ENCODE data around the gene NUDT16L1. TPM values are rescaled to one million over a fixed set of nuclear protein-coding genes. Genes with fewer than 3 reads are reported as not detected.
"Not testable (repeated sequence)": the region's sequence is repeated elsewhere in the genome, so short reads cannot be mapped to it uniquely, and the experiment has no call there.

The NUDT16L1 gene
- polyA plus RNA-seq, 1 donor from 2014 or later: 125 TPM

- no peak overlapping the region for H3K9ac ChIP-seq (ENCODE audit: low read length)
- no peak overlapping the region for H3K4me2 ChIP-seq (ENCODE audit: low read length)
- H2AFZ ChIP-seq (ENCODE audit: low read depth, low read length): no peak overlapping the region
- no peak overlapping the region for H3K4me3 ChIP-seq (ENCODE audit: low read length)
- peaks cover 14% of the 10 kb centered on the region for H3K79me2 ChIP-seq (replicated peaks; ENCODE audit: insufficient read depth, low read length)
- H3F3A ChIP-seq (ENCODE audit: insufficient read depth, low read length, poor library complexity, severe bottlenecking): no peaks in the 10 kb centered on the region
- H3K36me3 ChIP-seq (ENCODE audit: insufficient read depth, low read length): no peaks in the 10 kb centered on the region
- no peak overlapping the region for H3K27ac ChIP-seq (ENCODE audit: low read length)
- H4K20me1 ChIP-seq (ENCODE audit: insufficient read depth): no peaks in the 10 kb centered on the region
- H3K27me3 ChIP-seq (ENCODE audit: insufficient read depth, low read depth, low read length): no peaks in the 10 kb centered on the region
- no peaks in the 10 kb centered on the region for H3K9me2 ChIP-seq (ENCODE audit: insufficient read depth, low read length)
- H3K9me3 ChIP-seq (ENCODE audit: low read length): no peaks in the 10 kb centered on the region
- TF ChIP-seq EZH2 (IDR thresholded peaks at IDR 0.05; ENCODE audit: borderline replicate concordance, insufficient read depth, low read length, poor library complexity, severe bottlenecking): no peak
- TF ChIP-seq SMC3 (conservative IDR thresholded peaks at IDR 0.05; ENCODE audit: poor library complexity): no peak
Measured at GRCh38 chr16:4736546-4736945, 43.2 kb downstream of the NUDT16L1 start.

DNA sequence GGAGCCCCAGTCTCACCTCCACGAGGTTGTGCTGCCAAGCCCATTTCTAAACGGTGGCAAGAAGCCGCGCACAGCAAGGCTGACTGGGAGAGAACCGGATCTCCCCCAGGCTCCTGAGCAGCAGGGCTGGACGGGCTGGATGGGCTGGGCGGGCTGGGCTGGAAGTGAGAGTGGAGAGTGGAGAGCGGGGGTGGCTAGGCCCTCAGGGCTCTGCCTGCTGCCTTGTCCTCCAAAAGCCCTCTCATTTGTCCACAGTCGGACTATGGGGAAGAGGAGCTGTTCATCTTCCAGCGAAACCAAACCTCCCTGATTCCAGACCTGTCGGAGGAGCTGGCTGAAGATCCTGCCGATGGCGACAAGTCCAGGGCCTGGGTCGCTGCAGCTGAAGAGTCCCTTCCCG lies 44.2 kb downstream of the NUDT16L1 start:
- Histone ChIP-seq H3K36me3 (ENCODE audit: insufficient read depth, low read length) (no peaks in the 10 kb centered on the region), H2AFZ (ENCODE audit: low read depth, low read length) (no peak overlapping the region), H3K9ac (ENCODE audit: low read length) (no peak overlapping the region), H3K9me2 (ENCODE audit: insufficient read depth, low read length) (no peaks in the 10 kb centered on the region), H3K27ac (ENCODE audit: low read length) (no peak overlapping the region), H3K4me3 (ENCODE audit: low read length) (no peak overlapping the region), H3K27me3 (ENCODE audit: insufficient read depth, low read depth, low read length) (no peaks in the 10 kb centered on the region), H3F3A (ENCODE audit: insufficient read depth, low read length, poor library complexity, severe bottlenecking) (no peaks in the 10 kb centered on the region), H3K9me3 (ENCODE audit: low read length) (no peaks in the 10 kb centered on the region), H3K79me2 (replicated peaks; ENCODE audit: insufficient read depth, low read length) (peaks cover 9% of the 10 kb centered on the region), H3K4me2 (ENCODE audit: low read length) (no peak overlapping the region), H4K20me1 (ENCODE audit: insufficient read depth) (no peaks in the 10 kb centered on the region)
- no peak for TF ChIP-seq TAF1 (IDR thresholded peaks at IDR 0.05; ENCODE audit: low read depth)
- no peak for TF ChIP-seq SMC3 (conservative IDR thresholded peaks at IDR 0.05; ENCODE audit: poor library complexity)
- TF ChIP-seq CTCF (IDR thresholded peaks at IDR 0.05; ENCODE audit: poor library complexity, severe bottlenecking): no peak
- no peak for TF ChIP-seq MXI1 (conservative IDR thresholded peaks at IDR 0.05; ENCODE audit: poor library complexity, severe bottlenecking)
- TF ChIP-seq EZH2 (IDR thresholded peaks at IDR 0.05; ENCODE audit: borderline replicate concordance, insufficient read depth, low read length, poor library complexity, severe bottlenecking): no peak
- TF ChIP-seq, protein P1, sequence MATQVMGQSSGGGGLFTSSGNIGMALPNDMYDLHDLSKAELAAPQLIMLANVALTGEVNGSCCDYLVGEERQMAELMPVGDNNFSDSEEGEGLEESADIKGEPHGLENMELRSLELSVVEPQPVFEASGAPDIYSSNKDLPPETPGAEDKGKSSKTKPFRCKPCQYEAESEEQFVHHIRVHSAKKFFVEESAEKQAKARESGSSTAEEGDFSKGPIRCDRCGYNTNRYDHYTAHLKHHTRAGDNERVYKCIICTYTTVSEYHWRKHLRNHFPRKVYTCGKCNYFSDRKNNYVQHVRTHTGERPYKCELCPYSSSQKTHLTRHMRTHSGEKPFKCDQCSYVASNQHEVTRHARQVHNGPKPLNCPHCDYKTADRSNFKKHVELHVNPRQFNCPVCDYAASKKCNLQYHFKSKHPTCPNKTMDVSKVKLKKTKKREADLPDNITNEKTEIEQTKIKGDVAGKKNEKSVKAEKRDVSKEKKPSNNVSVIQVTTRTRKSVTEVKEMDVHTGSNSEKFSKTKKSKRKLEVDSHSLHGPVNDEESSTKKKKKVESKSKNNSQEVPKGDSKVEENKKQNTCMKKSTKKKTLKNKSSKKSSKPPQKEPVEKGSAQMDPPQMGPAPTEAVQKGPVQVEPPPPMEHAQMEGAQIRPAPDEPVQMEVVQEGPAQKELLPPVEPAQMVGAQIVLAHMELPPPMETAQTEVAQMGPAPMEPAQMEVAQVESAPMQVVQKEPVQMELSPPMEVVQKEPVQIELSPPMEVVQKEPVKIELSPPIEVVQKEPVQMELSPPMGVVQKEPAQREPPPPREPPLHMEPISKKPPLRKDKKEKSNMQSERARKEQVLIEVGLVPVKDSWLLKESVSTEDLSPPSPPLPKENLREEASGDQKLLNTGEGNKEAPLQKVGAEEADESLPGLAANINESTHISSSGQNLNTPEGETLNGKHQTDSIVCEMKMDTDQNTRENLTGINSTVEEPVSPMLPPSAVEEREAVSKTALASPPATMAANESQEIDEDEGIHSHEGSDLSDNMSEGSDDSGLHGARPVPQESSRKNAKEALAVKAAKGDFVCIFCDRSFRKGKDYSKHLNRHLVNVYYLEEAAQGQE (IDR thresholded peaks at IDR 0.05; ENCODE audit: borderline replicate concordance): no peak
- TF ChIP-seq RAD21 (conservative IDR thresholded peaks at IDR 0.05): no peak
- TF ChIP-seq EP300 (conservative IDR thresholded peaks at IDR 0.05; ENCODE audit: poor library complexity, severe bottlenecking): no peak
- TF ChIP-seq POLR2AphosphoS5 (IDR thresholded peaks at IDR 0.05): no peak

GRCh38 chr16:4738370-4738769 lies 45.0 kb downstream of the NUDT16L1 start:
- H3K9ac ChIP-seq (ENCODE audit: low read length); H3K79me2 ChIP-seq (replicated peaks; ENCODE audit: insufficient read depth, low read length); H3K9me3 ChIP-seq (ENCODE audit: low read length); H4K20me1 ChIP-seq (ENCODE audit: insufficient read depth); H3F3A ChIP-seq (ENCODE audit: insufficient read depth, low read length, poor library complexity, severe bottlenecking); H3K36me3 ChIP-seq (ENCODE audit: insufficient read depth, low read length); H2AFZ ChIP-seq (ENCODE audit: low read depth, low read length); H3K27ac ChIP-seq (ENCODE audit: low read length); H3K27me3 ChIP-seq (ENCODE audit: insufficient read depth, low read depth, low read length); H3K4me2 ChIP-seq (ENCODE audit: low read length); H3K9me2 ChIP-seq (ENCODE audit: insufficient read depth, low read length); H3K4me3 ChIP-seq (ENCODE audit: low read length): not testable (repeated sequence)
